Measurements from ENCODE around the gene SPACA6. TPM values are rescaled to one million over a fixed set of nuclear protein-coding genes. Genes with fewer than 3 reads are reported as not detected.

The SPACA6 gene
- total and polyA plus RNA-seq, 4 donors = 7.0 to 20.7 (median 14.8) TPM

GRCh38 chr19:51724543-51724942, 31.4 kb downstream of the SPACA6 start:
- H3K9me3 ChIP-seq (ENCODE audit: control insufficient read depth in 4 of 4, insufficient read depth in 3 of 4, low read length in 3 of 4) = peaks cover 0 to 3% (median 0%) of the 10 kb centered on the region in 4 donors
- TF ChIP-seq CTCF (IDR thresholded peaks at IDR 0.05; ENCODE audit: control extremely low read depth, extremely low read depth) = no peak
- no peak for ATAC-seq (ENCODE audit: insufficient read depth, low FRiP score)

GRCh38 chr19:51726049-51726448, 32.9 kb downstream of the SPACA6 start:
- Histone ChIP-seq H3K36me3 (ENCODE audit: control insufficient read depth in 4 of 4, insufficient read depth in 4 of 4, low read length in 4 of 4) (no peaks in the 10 kb centered on the region), H3K9ac (ENCODE audit: insufficient read depth in 1 of 2, low read length in 2 of 2) (no peak overlapping the region), H3K9me3 (ENCODE audit: control insufficient read depth in 4 of 4, insufficient read depth in 3 of 4, low read length in 3 of 4) (peaks cover 0 to 7% (median 0%) of the 10 kb centered on the region in 4 donors), H3K27me3 (ENCODE audit: control insufficient read depth in 3 of 3, insufficient read depth in 3 of 3, low read length in 2 of 3) (peaks cover 2 to 40% (median 36%) of the 10 kb centered on the region in 3 donors), H3K27ac (ENCODE audit: low read depth in 1 of 2, low read length in 1 of 2) (no peak overlapping the region), H3K4me1 (ENCODE audit: control insufficient read depth in 5 of 5, insufficient read depth in 5 of 5, low read length in 5 of 5) (no peaks in the 10 kb centered on the region), H3K4me3 (no peak overlapping the region)
- ATAC-seq (ENCODE audit: insufficient read depth, low FRiP score) (peak; percentile 33), DNase-seq (peak in 1 of 3 donors; percentile 35)
- 42 to 57% methylated on average over 14 of the region's 14 CpGs for WGBS, 2 donors
- no peak for TF ChIP-seq CTCF (IDR thresholded peaks at IDR 0.05; ENCODE audit: control extremely low read depth, extremely low read depth)

More at GRCh38 chr19:51724543-51724942, 31.4 kb downstream of the SPACA6 start:
- Histone ChIP-seq H3K27me3 (ENCODE audit: control insufficient read depth in 3 of 3, insufficient read depth in 3 of 3, low read length in 2 of 3) (peaks cover 1 to 52% (median 50%) of the 10 kb centered on the region in 3 donors), H3K9ac (ENCODE audit: insufficient read depth in 1 of 2, low read length in 2 of 2) (no peak overlapping the region), H3K4me3 (no peak overlapping the region), H3K36me3 (ENCODE audit: control insufficient read depth in 4 of 4, insufficient read depth in 4 of 4, low read length in 4 of 4) (no peaks in the 10 kb centered on the region), H3K4me1 (ENCODE audit: control insufficient read depth in 5 of 5, insufficient read depth in 5 of 5, low read length in 5 of 5) (peaks cover 0 to under 1% (median 0%) of the 10 kb centered on the region in 5 donors), H3K27ac (ENCODE audit: low read depth in 1 of 2, low read length in 1 of 2) (no peak overlapping the region)
- 44 to 66% methylated on average over 15 of the region's 15 CpGs for WGBS, 2 donors
- no peak for DNase-seq

- Histone ChIP-seq H3K27me3 (ENCODE audit: control insufficient read depth in 3 of 3, insufficient read depth in 3 of 3, low read length in 2 of 3) (peaks cover 2 to 28% (median 25%) of the 10 kb centered on the region in 3 donors), H3K4me3 (no peak overlapping the region), H3K4me1 (ENCODE audit: control insufficient read depth in 5 of 5, insufficient read depth in 5 of 5, low read length in 5 of 5) (no peaks in the 10 kb centered on the region), H3K36me3 (ENCODE audit: control insufficient read depth in 4 of 4, insufficient read depth in 4 of 4, low read length in 4 of 4) (no peaks in the 10 kb centered on the region), H3K27ac (ENCODE audit: low read depth in 1 of 2, low read length in 1 of 2) (no peak overlapping the region), H3K9me3 (ENCODE audit: control insufficient read depth in 4 of 4, insufficient read depth in 3 of 4, low read length in 3 of 4) (peaks cover 0 to 12% (median 0%) of the 10 kb centered on the region in 4 donors), H3K9ac (ENCODE audit: insufficient read depth in 1 of 2, low read length in 2 of 2) (no peak overlapping the region)
- ATAC-seq (ENCODE audit: insufficient read depth, low FRiP score) (peak; percentile 14), DNase-seq (no peak)
- 85 to 89% methylated on average over 7 of the region's 7 CpGs for WGBS, 2 donors
- no peak for TF ChIP-seq CTCF (IDR thresholded peaks at IDR 0.05; ENCODE audit: control extremely low read depth, extremely low read depth)
Observed at GRCh38 chr19:51727349-51727880, 34.3 kb downstream of the SPACA6 start.

GRCh38 chr19:51729781-51730180, 36.7 kb downstream of the SPACA6 start:
- DNase-seq (no peak), ATAC-seq (ENCODE audit: insufficient read depth, low FRiP score) (no peak)
- Histone ChIP-seq H3K4me3 (no peak overlapping the region), H3K9me3 (ENCODE audit: control insufficient read depth in 4 of 4, insufficient read depth in 3 of 4, low read length in 3 of 4) (peaks cover 0 to 13% (median 0%) of the 10 kb centered on the region in 4 donors), H3K27ac (ENCODE audit: low read depth in 1 of 2, low read length in 1 of 2) (no peak overlapping the region), H3K36me3 (ENCODE audit: control insufficient read depth in 4 of 4, insufficient read depth in 4 of 4, low read length in 4 of 4) (no peaks in the 10 kb centered on the region), H3K27me3 (ENCODE audit: control insufficient read depth in 3 of 3, insufficient read depth in 3 of 3, low read length in 2 of 3) (peaks cover 2 to 12% (median 3%) of the 10 kb centered on the region in 3 donors), H3K4me1 (ENCODE audit: control insufficient read depth in 5 of 5, insufficient read depth in 5 of 5, low read length in 5 of 5) (no peaks in the 10 kb centered on the region), H3K9ac (ENCODE audit: insufficient read depth in 1 of 2, low read length in 2 of 2) (no peak overlapping the region)
- WGBS, 2 donors = 65 to 90% methylated on average over 2 of the region's 2 CpGs
- no peak for TF ChIP-seq CTCF (IDR thresholded peaks at IDR 0.05; ENCODE audit: control extremely low read depth, extremely low read depth)
